Measurements from ENCODE around the gene BCL2.

GRCh38 chr18:63138436-63139340, 180.9 kb downstream of the BCL2 start:
- TF ChIP-seq CTCF (IDR thresholded peaks at IDR 0.05) = no peak
- TF ChIP-seq POLR2A (IDR thresholded peaks at IDR 0.05) = no peak
